Ovary (tissue), 3 donors: ENCODE results near the gene POLL.

Source experiments
- POLR2A ChIP-seq: fragments of 450-650 bp; IDR thresholded peaks from one replicate; pipeline ENCODE4 v1.6.1; 2017; ENCODE audit warnings: antibody characterized with exemption, mild to moderate bottlenecking, moderate library complexity
- TF ChIP-seq, protein P1 (sequence below), 3 donors: fragments of 450-650 bp in 2 of 3; fragments of 200-600 bp in 1 of 3; IDR thresholded peaks; one replicate each; pipeline versions ENCODE4 v1.5.1 to v1.8.0; 2016 to 2022; ENCODE audit warnings: antibody characterized with exemption in 3 of 3, mild to moderate bottlenecking in 1 of 3
- donor health status: DM: no; HTN: no; CAD: no.

DNA sequence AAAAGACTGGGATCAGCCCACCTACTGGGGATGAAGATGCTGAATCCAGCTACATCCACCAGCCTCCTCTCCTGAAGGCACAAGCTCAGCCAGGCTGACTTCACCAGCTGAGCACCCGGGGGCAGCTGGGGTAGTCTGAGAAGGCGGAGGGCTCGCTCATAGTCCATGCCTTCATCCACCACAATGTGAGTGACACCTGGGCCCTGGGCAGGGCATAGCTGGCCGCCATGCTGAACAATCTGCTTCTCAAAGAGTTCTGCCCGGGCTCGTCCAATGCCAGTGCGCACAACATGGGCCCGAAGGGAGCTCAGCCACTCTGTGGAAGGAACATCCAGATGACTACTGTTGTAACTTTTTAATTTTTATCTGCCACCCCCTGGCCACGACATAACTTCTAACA is 2.2 kb downstream of the POLL start:
- TF ChIP-seq, protein P1, sequence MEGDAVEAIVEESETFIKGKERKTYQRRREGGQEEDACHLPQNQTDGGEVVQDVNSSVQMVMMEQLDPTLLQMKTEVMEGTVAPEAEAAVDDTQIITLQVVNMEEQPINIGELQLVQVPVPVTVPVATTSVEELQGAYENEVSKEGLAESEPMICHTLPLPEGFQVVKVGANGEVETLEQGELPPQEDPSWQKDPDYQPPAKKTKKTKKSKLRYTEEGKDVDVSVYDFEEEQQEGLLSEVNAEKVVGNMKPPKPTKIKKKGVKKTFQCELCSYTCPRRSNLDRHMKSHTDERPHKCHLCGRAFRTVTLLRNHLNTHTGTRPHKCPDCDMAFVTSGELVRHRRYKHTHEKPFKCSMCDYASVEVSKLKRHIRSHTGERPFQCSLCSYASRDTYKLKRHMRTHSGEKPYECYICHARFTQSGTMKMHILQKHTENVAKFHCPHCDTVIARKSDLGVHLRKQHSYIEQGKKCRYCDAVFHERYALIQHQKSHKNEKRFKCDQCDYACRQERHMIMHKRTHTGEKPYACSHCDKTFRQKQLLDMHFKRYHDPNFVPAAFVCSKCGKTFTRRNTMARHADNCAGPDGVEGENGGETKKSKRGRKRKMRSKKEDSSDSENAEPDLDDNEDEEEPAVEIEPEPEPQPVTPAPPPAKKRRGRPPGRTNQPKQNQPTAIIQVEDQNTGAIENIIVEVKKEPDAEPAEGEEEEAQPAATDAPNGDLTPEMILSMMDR (IDR thresholded peaks at IDR 0.05): no peak
- no peak for TF ChIP-seq POLR2A
